GM12878 (cell line): ENCODE results near the gene SPIB. TPM values are rescaled to one million over a fixed set of nuclear protein-coding genes. Genes with fewer than 3 reads are reported as not detected.

Experiments used
- BMI1 ChIP-seq: fragments of 450-650 bp; IDR thresholded peaks from 2 replicates; pipeline ENCODE4 v1.6.1; 2016; ENCODE audit warnings: mild to moderate bottlenecking, moderate library complexity, borderline replicate concordance
- ZBTB40 ChIP-seq: fragments of 450-650 bp; IDR thresholded peaks from 2 replicates; pipeline ENCODE4 v1.6.1; 2016; ENCODE audit warnings: mild to moderate bottlenecking, moderate library complexity, borderline replicate concordance
- ZNF274 ChIP-seq: IDR thresholded peaks from one replicate; pipeline ENCODE4 v1.8.0; 2011; ENCODE audit not compliant: insufficient read length, insufficient read depth
- polyA plus RNA-seq, 11 experiments: library from polyadenylated mRNA; depleted of rRNA in 4 of 11; unstranded in 6 of 11; stranded (reverse) in 5 of 11; fragments of >200 nt; fragmentation: Nextera tagmentation in 4 of 11; fragmentation: Illumina TruSeq in 1 of 11; extraction: Ambion mirVana in 4 of 11; extraction: Trizol in 1 of 11; gene quantifications; 1 replicate in 1 of 11; 2 replicates in 10 of 11; pipeline versions ENCODE4 v1.2.1 to v1.2.3, GENCODE V29; 2011 to 2016; ENCODE audit warnings: inconsistent platforms in 2 of 11, missing spikeins in 2 of 11, low read depth in 1 of 11
- total RNA-seq, 4 experiments: library from RNA; depleted of rRNA in 3 of 4; stranded (reverse); fragments of >200 nt in 3 of 4; fragmentation: Illumina TruSeq in 1 of 4; extraction: Trizol in 1 of 4; gene quantifications; 2 replicates each; pipeline versions ENCODE4 v1.2.1 to v1.2.3, GENCODE V29; 2013 to 2021
- TF ChIP-seq, protein P1 (sequence below): IDR thresholded peaks from 2 replicates; pipeline ENCODE4 v1.6.1; 2011; ENCODE audit warnings: mild to moderate bottlenecking, low read depth, low read length, moderate library complexity; ENCODE audit not compliant: insufficient replicate concordance
- TF ChIP-seq, protein P2 (sequence below): fragments of 450-650 bp; IDR thresholded peaks from 2 replicates; pipeline ENCODE4 v1.6.1; 2017; ENCODE audit warnings: low read depth, mild to moderate bottlenecking, moderate library complexity

Gene SPIB
- total and polyA plus RNA-seq, 10 of the 15 experiments (the other 5 are each of a cell fraction or from before 2014, with no cell fraction given), result 3.5 to 123 (median 56.0) TPM

- TF ChIP-seq BMI1 (peak; percentile 36; the same call in 1 of the 2 replicates), ZNF274 (no peak), ZBTB40 (peak; percentile 100)
- TF ChIP-seq, protein P1, sequence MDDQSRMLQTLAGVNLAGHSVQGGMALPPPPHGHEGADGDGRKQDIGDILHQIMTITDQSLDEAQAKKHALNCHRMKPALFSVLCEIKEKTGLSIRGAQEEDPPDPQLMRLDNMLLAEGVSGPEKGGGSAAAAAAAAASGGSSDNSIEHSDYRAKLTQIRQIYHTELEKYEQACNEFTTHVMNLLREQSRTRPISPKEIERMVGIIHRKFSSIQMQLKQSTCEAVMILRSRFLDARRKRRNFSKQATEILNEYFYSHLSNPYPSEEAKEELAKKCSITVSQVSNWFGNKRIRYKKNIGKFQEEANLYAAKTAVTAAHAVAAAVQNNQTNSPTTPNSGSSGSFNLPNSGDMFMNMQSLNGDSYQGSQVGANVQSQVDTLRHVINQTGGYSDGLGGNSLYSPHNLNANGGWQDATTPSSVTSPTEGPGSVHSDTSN, result no peak
- TF ChIP-seq, protein P2, sequence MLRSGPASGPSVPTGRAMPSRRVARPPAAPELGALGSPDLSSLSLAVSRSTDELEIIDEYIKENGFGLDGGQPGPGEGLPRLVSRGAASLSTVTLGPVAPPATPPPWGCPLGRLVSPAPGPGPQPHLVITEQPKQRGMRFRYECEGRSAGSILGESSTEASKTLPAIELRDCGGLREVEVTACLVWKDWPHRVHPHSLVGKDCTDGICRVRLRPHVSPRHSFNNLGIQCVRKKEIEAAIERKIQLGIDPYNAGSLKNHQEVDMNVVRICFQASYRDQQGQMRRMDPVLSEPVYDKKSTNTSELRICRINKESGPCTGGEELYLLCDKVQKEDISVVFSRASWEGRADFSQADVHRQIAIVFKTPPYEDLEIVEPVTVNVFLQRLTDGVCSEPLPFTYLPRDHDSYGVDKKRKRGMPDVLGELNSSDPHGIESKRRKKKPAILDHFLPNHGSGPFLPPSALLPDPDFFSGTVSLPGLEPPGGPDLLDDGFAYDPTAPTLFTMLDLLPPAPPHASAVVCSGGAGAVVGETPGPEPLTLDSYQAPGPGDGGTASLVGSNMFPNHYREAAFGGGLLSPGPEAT, result peak; percentile 78
Observed at GRCh38 chr19:50376166-50377050, 42.3 kb upstream of the SPIB start, which contains the start of gene NR1H2 (continued).
